ENCODE data around the gene DGKZ.

The DGKZ gene

DNA sequence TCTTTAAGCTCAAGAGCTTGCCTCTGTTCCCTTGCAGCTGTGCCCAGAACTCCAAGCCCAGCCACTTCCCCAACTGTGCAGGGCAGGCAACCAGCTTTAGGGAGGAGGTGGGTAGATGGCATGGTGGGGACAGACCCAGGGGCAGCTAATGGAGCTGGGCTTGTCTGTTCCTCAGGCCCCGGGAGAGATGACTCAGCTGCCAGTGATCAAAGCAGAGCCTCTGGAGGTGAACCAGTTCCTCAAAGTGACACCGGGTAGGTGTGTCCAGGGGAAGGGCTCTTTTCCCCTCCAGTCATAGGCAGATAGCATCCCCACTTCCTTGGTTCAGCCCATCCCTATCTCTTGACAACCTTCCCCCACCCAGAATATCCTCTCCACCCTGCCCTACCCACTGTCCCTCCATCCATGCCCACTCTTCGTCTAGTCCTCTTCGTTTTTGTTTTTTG is 37.4 kb upstream of the DGKZ start:
- DNase-seq (ENCODE audit: low read depth, low spot score) = no peak
- H3K4me3 ChIP-seq (ENCODE audit: low read depth, low read length) = no peak overlapping the region
- in situ Hi-C loops (cut with HindIII; ENCODE audit: low sequenced_read_pairs) = no loop called here
- no peak for TF ChIP-seq CTCF (IDR thresholded peaks at IDR 0.05; ENCODE audit: low read depth, low read length)

DNA sequence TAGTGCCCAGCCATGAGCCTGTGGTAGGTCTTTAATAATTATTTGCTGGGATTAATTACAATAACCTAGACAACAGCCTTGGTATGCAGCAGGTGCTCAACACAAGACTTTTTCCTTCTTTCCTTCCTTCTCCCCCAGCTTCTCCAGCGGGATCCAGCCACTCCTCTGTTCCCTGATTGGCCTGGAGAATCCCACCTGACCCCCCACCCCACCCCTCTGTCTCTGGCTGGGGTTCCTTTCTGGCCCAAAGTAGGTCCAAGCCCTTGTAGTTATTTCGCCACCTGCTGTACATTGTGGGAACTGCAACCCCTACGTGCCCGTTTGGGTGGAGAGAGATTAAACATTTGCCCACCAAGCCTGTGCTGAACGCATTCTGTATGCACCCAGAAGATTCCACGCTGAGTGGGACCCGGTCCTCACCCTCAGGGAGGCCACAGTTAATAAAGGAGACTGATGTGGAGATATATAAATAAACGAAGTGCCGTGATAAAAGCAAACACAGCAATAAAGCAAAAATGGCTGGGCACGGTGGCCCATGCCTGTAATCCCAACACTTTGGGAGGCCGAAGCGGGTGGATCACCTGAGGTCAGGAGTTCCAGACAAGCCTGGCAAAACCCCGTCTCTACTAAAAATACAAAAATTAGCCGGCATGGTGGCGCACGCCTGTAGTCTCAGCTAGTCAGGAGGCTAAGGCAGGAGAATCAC is 32.1 kb upstream of the DGKZ start:
- in situ Hi-C loops (cut with HindIII; ENCODE audit: low sequenced_read_pairs) = no loop called here
- no peak overlapping the region for H3K4me3 ChIP-seq (ENCODE audit: low read depth, low read length)
- TF ChIP-seq CTCF (IDR thresholded peaks at IDR 0.05; ENCODE audit: low read depth, low read length) = peak; percentile 94
- peak; percentile 82 for DNase-seq (ENCODE audit: low read depth, low spot score)

- DNase-seq (ENCODE audit: low read depth, low spot score) = no peak
- in situ Hi-C loops (cut with HindIII; ENCODE audit: low sequenced_read_pairs) = no loop called here
- no peak overlapping the region for H3K4me3 ChIP-seq (ENCODE audit: low read depth, low read length)
- TF ChIP-seq CTCF (IDR thresholded peaks at IDR 0.05; ENCODE audit: low read depth, low read length) = no peak
Observed at GRCh38 chr11:46315783-46316563, 31.3 kb upstream of the DGKZ start.

DNA sequence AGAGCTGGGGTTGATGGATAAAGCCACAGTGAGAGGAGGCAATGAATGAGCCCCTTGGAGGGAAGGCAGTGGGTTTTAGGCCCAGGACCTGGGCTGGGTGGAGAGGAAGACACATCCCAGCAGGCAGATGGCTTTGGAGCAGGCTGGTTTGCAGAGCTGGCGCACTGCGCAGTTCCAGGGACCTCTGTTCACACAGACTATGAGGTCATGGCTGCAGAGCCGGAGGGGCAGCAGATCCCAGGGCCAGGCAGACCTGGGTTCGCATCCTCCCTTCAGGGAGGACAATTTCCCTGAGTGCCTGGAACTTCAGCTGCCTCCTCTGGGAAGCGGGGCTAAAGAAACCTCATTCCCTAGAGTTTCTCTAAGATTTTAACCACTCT is 28.2 kb upstream of the DGKZ start:
- no peak overlapping the region for H3K4me3 ChIP-seq (ENCODE audit: low read depth, low read length)
- no peak for TF ChIP-seq CTCF (IDR thresholded peaks at IDR 0.05; ENCODE audit: low read depth, low read length)
- in situ Hi-C loops (cut with HindIII; ENCODE audit: low sequenced_read_pairs) = no loop called here
- no peak for DNase-seq (ENCODE audit: low read depth, low spot score)

- no peak for TF ChIP-seq CTCF (IDR thresholded peaks at IDR 0.05; ENCODE audit: low read depth, low read length)
- no peak for DNase-seq (ENCODE audit: low read depth, low spot score)
- in situ Hi-C loops (cut with HindIII; ENCODE audit: low sequenced_read_pairs) = no loop called here
- H3K4me3 ChIP-seq (ENCODE audit: low read depth, low read length) = no peak overlapping the region
Observed at GRCh38 chr11:46321757-46322156, 25.5 kb upstream of the DGKZ start.

DNA sequence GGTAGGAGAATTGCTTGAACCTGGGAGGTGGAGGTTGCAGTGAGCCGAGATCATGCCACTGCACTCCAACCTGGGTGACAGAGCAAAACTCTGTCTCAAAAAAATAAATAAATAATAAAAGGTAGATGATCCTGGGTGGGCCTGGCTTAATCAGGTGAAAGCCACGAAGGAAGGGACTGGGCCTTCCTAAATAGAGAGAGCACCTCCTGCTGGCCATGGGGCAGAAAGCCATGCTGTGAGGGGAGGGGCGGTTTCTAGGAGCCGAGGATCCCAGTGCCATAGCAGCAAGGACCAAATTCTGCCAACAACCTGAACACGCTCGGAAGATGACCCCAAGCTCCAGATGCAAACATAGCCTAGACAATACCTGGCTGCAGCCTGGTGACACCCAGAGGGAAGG is 24.5 kb upstream of the DGKZ start:
- in situ Hi-C loops (cut with HindIII; ENCODE audit: low sequenced_read_pairs) = no loop called here
- DNase-seq (ENCODE audit: low read depth, low spot score) = no peak
- TF ChIP-seq CTCF (IDR thresholded peaks at IDR 0.05; ENCODE audit: low read depth, low read length) = peak; percentile 57
- H3K4me3 ChIP-seq (ENCODE audit: low read depth, low read length) = no peak overlapping the region

Data from astrocyte of the spinal cord (primary cell).